Keratinocyte (primary cell): Measurements from ENCODE around the gene SLC26A3. TPM values are rescaled to one million over a fixed set of nuclear protein-coding genes. Genes with fewer than 3 reads are reported as not detected.

ENCODE experiments used
- DNase-seq: peaks from one replicate; pipeline ENCODE4 v3.0.0-alpha.2; 2011; ENCODE audit warnings: low read depth, missing footprints, low spot score
- FAIRE-seq: peaks from 2 replicates; lab custom pipeline; 2011; peaks lifted over from hg19 to GRCh38; lab: Jason Lieb, UNC
- H2AFZ ChIP-seq: 2 replicates; pipeline ENCODE4 v1.6.0; 2012; ENCODE audit warnings: low read length, control low read depth, inconsistent platforms; ENCODE audit not compliant: control insufficient read depth
- H3K27ac ChIP-seq: 2 replicates; pipeline ENCODE4 v1.5.1; 2011; ENCODE audit warnings: low read length; ENCODE audit not compliant: control insufficient read depth, insufficient read depth
- H3K27me3 ChIP-seq: 3 replicates; pipeline ENCODE4 v1.6.0; 2011; ENCODE audit warnings: low read length; ENCODE audit not compliant: control insufficient read depth, insufficient read depth; ENCODE audit errors: extremely low read depth
- H3K36me3 ChIP-seq, 2 experiments: 2 replicates in 1 of 2; 3 replicates in 1 of 2; pipeline ENCODE4 v1.5.1; 2011; ENCODE audit warnings: low read length in 2 of 2, mild to moderate bottlenecking in 1 of 2; ENCODE audit not compliant: control insufficient read depth in 2 of 2, insufficient read depth in 2 of 2; ENCODE audit errors: extremely low read depth in 1 of 2
- H3K4me1 ChIP-seq: 3 replicates; pipeline ENCODE4 v1.5.1; 2011; ENCODE audit warnings: low read length; ENCODE audit not compliant: control insufficient read depth, insufficient read depth; ENCODE audit errors: extremely low read depth
- H3K4me2 ChIP-seq: 3 replicates; pipeline ENCODE4 v1.6.0; 2011; ENCODE audit warnings: low read depth, low read length; ENCODE audit not compliant: control insufficient read depth, insufficient read depth; ENCODE audit errors: extremely low read depth
- H3K4me3 ChIP-seq, 3 experiments: fragments of 200-600 bp in 1 of 3; sonication (generic) in 1 of 3; 2 replicates in 2 of 3; 3 replicates in 1 of 3; pipeline ENCODE4 v1.5.1; 2011 to 2016; ENCODE audit warnings: low read length in 3 of 3, mild to moderate bottlenecking in 3 of 3, control low read depth in 2 of 3, inconsistent platforms in 1 of 3, low read depth in 1 of 3, mixed read lengths in 1 of 3, mixed run types in 1 of 3, moderate library complexity in 1 of 3; ENCODE audit not compliant: control insufficient read depth in 2 of 3, insufficient read depth in 2 of 3; ENCODE audit errors: extremely low read depth in 1 of 3
- H3K79me2 ChIP-seq: 2 replicates; pipeline ENCODE4 v1.6.0; 2012; ENCODE audit warnings: low read length; ENCODE audit not compliant: control insufficient read depth, insufficient read depth
- H3K9ac ChIP-seq: 3 replicates; pipeline ENCODE4 v1.6.0; 2011; ENCODE audit warnings: low read length; ENCODE audit not compliant: control insufficient read depth, insufficient read depth; ENCODE audit errors: extremely low read depth
- H3K9me1 ChIP-seq: 3 replicates; pipeline ENCODE4 v1.6.0; 2011; ENCODE audit warnings: low read length; ENCODE audit not compliant: control insufficient read depth, insufficient read depth; ENCODE audit errors: extremely low read depth
- H3K9me3 ChIP-seq: 2 replicates; pipeline ENCODE4 v1.5.1; 2012; ENCODE audit warnings: low read depth, low read length; ENCODE audit not compliant: control insufficient read depth
- H4K20me1 ChIP-seq: 3 replicates; pipeline ENCODE4 v1.6.0; 2011; ENCODE audit warnings: low read length; ENCODE audit not compliant: control insufficient read depth, insufficient read depth; ENCODE audit errors: extremely low read depth
- CTCF ChIP-seq, 3 experiments: IDR thresholded peaks in 1 of 3; conservative IDR thresholded peaks in 1 of 3; optimal IDR thresholded peaks in 1 of 3; 2 replicates in 2 of 3; 3 replicates in 1 of 3; pipeline versions ENCODE3 to v1.5.1; 2011; ENCODE audit warnings: low read length in 3 of 3, mild to moderate bottlenecking in 3 of 3, moderate library complexity in 2 of 3, control low read depth in 1 of 3, inconsistent platforms in 1 of 3; ENCODE audit not compliant: insufficient read depth in 2 of 3; ENCODE audit errors: extremely low read depth in 1 of 3
- EZH2 ChIP-seq: IDR thresholded peaks from one replicate; pipeline ENCODE4 v1.6.1; 2012; ENCODE audit warnings: inconsistent platforms, mild to moderate bottlenecking, low read length, moderate library complexity
- dilution Hi-C: fragments of 300-500 bp; cut with MboI; formaldehyde crosslinking; loops from one replicate; pipeline ENCODE4 v1.7.0; 2020; ENCODE audit warnings: low sequenced_read_pairs; ENCODE audit not compliant: extremely low pct_ligation_motif_present
- polyA plus RNA-seq, 5 experiments: library from polyadenylated mRNA; depleted of rRNA in 3 of 5; stranded (reverse) in 3 of 5; stranded (forward) in 1 of 5; unstranded in 1 of 5; fragments of >200 nt; gene quantifications; 1 replicate in 1 of 5; 2 replicates in 3 of 5; 3 replicates in 1 of 5; pipeline versions ENCODE4 v1.2.1 to v1.2.3, GENCODE V29; 2011 to 2012; ENCODE audit warnings: missing spikeins in 2 of 5, low read depth in 1 of 5, low replicate concordance in 1 of 5

SLC26A3 gene
- polyA plus RNA-seq, 1 donor (not counting 4 experiments of a cell fraction or from before 2014, with no cell fraction given) = not detected

- Histone ChIP-seq H3K4me3 (no peak overlapping the region), H3K36me3 (no peaks in the 10 kb centered on the region), H3K9me3 (no peaks in the 10 kb centered on the region), H3K79me2 (no peaks in the 10 kb centered on the region), H3K4me1 (no peaks in the 10 kb centered on the region), H3K27ac (no peak overlapping the region), H3K27me3 (peaks cover 3% of the 10 kb centered on the region), H3K4me2 (no peak overlapping the region), H3K9ac (no peak overlapping the region), H3K9me1 (no peaks in the 10 kb centered on the region), H4K20me1 (no peaks in the 10 kb centered on the region), H2AFZ (no peak overlapping the region)
- dilution Hi-C loops = no loop called here
- FAIRE-seq (no peak), DNase-seq (no peak)
- TF ChIP-seq EZH2 = no peak
- no peak for TF ChIP-seq CTCF (optimal IDR thresholded peaks at IDR 0.05 in 1 of 3, IDR thresholded peaks at IDR 0.05 in 1 of 3, conservative IDR thresholded peaks at IDR 0.05 in 1 of 3; ENCODE audit: extremely low read depth in 1 of 3, insufficient read depth in 2 of 3, low read length in 3 of 3)
Measured at GRCh38 chr7:107777702-107778101, 25.3 kb downstream of the SLC26A3 start.

GRCh38 chr7:107773027-107773426 lies 30.0 kb downstream of the SLC26A3 start:
- peaks cover 3% of the 10 kb centered on the region for H3K27me3 ChIP-seq
- FAIRE-seq = no peak
- H3K36me3 ChIP-seq = no peaks in the 10 kb centered on the region
- no peaks in the 10 kb centered on the region for H4K20me1 ChIP-seq
- no peaks in the 10 kb centered on the region for H3K79me2 ChIP-seq
- no peak overlapping the region for H2AFZ ChIP-seq
- no peak for DNase-seq
- no peak overlapping the region for H3K4me3 ChIP-seq
- no peak overlapping the region for H3K4me2 ChIP-seq
- no peak overlapping the region for H3K27ac ChIP-seq
- no peak overlapping the region for H3K9ac ChIP-seq
- dilution Hi-C loops = loop anchor here (25.0 kb wide), 1 partner anchor 89 kb away; no protein-coding TSS in a partner anchor
- peaks cover 2% of the 10 kb centered on the region for H3K4me1 ChIP-seq
- H3K9me3 ChIP-seq = no peaks in the 10 kb centered on the region
- TF ChIP-seq CTCF (optimal IDR thresholded peaks at IDR 0.05 in 1 of 3, IDR thresholded peaks at IDR 0.05 in 1 of 3, conservative IDR thresholded peaks at IDR 0.05 in 1 of 3; ENCODE audit: extremely low read depth in 1 of 3, insufficient read depth in 2 of 3, low read length in 3 of 3) (no peak), EZH2 (no peak)
- H3K9me1 ChIP-seq = no peaks in the 10 kb centered on the region
